ENCODE results near the gene GLIPR1.
"Not testable (repeated sequence)": the region's sequence is repeated elsewhere in the genome, so short reads cannot be mapped to it uniquely, and the experiment has no call there.

GLIPR1 gene

DNA sequence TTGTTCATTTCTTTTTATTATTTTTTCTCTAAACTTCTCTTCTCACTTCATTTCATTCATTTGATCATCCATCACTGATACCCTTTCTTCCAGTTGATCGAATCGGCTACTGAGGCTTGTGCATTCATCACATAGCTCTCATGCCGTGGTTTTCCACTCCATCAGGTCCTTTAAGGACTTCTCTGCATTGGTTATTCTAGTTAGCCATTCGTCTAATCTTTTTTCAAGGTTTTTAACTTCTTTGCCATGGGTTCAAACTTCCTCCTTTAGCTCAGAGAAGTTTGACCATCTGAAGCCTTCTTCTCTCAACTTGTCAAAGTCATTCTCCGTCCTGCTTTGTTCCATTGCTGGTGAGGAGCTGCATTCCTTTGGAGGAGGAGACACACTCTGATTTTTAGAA lies 41.6 kb downstream of the GLIPR1 start:
- DNase-seq = not testable (repeated sequence)

DNA sequence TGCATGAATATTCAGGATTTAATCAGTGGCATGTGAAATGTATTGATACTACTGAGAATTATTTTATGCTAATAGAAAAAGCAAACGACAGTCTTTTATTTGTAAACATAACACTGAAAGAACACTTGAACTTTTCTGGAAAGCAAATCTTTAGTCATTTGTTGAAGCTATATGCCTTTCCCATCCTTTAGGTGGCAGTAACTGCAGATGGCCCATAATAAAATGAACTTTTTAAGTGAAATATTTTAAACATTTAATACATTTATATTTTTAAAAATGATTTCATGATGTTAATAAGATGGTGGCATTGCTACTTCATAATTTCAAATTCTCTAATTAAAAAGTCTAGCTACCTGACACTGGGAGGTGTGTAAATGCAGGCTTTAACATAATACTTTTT lies 44.7 kb downstream of the GLIPR1 start:
- DNase-seq = no peak

DNA sequence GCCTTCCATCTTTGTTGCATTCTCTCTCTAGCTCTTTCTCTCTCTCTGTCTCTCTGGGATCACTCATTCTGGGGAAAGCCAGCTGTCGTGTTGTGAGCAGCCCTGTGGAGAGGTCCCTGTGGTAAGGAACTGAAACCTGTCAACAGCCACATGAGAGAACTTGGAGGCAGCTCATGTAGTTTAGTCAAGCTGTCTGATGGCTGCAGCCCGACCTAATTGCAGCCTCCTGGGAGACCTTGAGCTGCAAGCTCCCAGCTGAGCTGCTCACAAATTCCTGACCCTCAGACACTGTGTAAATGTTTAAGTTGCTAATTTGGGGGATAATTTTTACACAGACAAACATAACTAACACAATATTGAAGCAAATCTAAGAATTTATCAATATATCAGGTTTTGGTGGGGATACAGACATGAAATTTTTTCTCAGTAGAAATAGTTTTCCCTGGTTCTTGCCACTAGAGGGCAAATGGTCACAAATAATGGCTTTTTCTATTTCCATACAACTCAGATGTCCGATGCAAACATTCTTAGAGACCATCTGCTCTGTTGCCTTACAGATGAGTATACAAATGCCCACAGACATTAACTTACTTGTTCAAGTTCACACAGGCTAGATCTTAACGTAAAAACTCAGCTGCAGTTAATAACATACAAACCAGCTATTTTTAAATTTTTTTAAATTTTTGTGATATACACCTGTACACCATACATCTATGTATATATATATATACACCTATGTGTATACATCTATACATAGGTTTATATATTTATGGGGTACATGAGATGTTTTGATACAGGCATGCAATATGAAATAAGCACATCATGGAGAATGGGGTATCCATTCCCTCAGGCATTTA lies 46.3 kb downstream of the GLIPR1 start:
- peak; percentile 20 for DNase-seq

DNA sequence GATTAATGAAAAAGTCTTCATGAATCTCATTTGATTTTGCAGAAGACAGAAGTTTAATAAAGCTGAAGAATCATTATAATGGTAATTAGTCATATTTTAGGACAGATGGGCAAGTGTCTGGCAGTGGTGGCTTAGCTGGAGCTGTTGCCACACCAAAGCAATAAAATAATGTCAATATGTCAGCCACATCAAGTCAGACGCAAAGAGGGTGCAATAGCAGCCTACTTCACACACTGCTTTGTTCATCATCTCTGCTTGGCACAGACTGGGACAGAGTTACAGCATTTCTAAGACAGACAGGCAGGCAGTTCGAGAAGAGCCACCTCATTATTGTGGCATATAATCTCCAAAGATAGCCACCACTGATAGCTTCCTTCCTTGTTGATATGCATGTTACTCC lies 47.7 kb downstream of the GLIPR1 start:
- no peak for DNase-seq

DNA sequence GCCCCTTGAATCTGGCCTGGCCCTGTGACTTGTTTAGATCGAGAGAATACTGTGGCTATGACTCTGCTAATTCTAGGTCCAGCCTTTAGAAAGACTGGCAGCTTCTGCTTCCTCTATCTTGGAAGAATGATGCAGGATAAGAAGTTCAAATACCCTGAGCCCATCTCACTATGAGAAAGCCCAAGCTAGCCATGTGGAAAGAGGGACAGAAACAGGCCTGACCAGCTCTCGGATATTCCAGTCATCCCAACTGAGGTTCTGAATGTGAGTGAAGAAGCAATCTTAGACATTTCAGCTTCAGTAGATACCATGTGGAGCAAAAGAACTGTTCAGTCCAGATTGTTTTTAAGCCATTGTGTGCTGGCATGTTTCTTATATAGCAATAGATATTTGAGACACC lies 48.1 kb downstream of the GLIPR1 start:
- DNase-seq = no peak

DNA sequence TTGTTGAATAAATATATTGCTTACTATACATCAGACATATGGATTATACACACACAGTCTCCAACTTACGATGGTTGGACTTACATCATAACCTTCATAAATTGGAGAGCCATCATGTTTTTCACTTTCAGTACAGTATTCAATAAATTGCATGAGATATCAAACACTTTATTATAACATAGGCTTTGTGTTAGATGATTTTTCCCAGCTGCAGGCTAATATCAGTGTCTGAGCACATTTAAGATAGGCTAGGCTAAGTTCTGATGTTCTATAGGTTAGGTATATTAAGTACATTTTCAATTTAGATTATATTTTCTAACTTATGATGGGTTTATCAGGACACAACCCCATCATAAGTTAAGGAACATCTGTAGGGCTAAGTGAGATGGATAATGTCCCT lies 48.8 kb downstream of the GLIPR1 start:
- DNase-seq = no peak

DNA sequence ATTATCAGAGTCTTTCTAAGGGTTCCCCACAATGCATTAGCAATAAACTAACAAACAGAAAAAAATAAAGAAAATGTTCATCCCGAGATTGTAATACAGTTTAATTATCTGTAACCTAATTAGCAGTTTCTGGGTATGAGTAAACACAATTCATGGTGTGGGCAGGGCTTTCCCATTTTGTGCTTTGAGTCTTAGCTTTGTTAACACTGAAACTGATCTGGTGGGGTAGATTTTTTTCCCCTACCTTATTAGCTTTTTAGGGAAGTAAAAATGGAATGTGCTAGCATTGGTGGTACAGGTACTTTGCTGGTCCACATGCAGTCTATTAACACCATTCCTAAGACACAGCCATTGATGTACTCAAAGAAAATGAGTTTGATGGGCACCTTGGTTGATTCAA lies 49.3 kb downstream of the GLIPR1 start:
- DNase-seq = no peak

DNA sequence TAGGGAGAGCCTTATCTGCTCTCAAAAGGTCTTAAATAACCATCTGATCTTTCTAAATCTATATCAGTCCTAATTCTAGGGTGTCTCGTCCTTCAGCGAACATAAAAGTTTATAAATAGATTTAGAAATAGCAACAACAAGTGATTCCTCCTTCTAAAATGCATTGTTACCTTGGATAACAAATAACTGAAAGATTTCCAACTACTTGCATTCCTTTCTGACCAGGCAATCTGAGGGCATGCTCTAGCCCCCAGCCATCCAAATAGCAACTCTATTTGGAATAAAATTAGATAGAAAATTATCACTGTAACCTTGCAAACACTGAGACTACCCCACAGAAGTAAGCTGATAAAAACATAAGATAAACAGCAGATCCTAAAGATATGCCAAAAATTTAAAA lies 52.7 kb downstream of the GLIPR1 start:
- DNase-seq = no peak

DNA sequence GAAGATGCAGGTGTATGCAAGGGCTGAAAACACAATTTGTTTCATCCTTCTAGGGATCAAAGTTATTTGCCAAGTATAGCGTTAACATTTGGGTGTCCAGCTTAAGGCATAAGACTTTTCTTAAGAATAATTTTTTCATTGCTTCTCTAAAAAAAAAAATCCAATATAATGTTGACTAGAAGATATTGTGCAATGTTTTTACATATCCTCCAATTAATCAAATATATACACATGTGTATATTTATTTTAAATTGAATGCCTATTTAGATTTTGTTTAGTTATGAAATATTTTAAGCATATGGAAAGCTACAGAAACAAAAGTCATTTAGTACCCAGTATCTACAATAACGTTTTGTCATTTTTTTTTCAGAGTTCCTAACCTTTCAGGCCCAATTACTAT lies 59.3 kb downstream of the GLIPR1 start:
- DNase-seq = no peak

DNA sequence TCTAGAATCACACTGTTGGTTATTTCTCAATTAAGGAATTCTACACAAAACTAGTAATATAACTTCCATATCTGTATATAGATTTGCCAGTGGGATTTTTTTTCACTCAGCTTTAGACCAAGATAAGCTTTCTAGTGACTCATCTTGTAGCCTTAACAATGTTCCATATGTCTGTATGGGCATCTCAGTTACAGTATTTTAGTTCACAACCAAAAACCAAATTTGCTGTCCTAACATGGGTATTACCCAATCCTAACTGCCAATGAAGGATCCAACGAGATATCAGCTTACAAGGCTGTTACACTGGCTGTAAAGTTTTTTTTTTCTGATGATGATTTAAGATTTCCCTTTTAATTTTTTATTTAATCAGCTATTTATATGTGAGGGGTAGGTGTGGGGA lies 62.4 kb downstream of the GLIPR1 start:
- DNase-seq = no peak

DNA sequence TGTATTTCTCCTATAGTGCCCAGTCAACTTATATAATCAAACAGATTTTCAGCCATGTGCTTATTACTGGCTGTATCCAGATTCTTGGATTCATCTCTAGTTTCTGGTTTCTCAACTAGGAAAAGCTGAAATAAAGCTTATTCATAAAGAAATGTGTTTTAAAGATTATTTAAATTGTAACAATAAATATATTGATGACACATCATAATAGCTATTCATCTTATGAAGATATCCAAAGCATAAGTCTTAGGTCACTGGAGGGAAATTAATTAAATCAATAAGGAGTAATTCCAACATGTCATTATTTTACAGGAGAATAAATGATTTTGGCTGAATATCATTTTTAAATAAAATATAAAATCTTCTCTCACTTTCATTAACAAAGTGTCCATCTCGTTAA lies 63.0 kb downstream of the GLIPR1 start:
- no peak for DNase-seq

DNA sequence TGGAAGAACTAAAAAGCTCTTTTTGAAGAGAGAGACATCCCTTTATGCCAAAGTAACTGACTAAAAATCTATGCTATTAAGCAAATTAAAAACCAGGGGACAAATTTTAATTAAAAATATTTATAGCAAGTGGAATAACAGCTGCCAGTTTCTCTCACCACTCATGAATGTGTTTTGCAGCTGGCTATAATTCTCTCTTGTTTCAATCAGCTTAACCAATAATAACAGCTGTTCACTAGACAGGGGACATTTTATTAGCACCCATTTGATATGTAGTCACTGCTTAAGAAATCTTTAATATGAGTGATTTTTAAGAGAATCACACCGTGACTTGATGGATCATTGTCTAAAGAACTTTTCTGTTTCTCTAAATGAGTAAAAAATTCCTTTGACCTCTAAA lies 65.1 kb downstream of the GLIPR1 start:
- DNase-seq = no peak

DNA sequence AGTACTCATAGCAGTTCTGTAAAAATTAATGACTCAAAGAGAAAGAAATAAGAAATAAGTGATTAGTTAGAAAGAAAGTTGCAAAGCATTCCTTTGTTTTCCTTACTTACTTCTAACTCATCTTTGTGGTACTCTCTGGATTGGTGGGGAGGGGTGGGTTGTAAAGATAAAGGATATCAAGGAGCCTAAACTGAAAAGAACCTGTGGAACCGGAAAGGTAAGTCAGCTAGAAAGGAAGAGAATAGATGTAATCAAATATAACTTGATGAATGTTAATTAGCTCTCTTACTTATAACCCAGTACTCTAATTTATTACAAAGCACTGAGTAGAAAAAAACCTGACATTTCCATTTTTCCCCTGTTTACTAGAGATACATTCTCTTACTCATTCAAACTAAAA lies 68.3 kb downstream of the GLIPR1 start:
- no peak for DNase-seq

DNA sequence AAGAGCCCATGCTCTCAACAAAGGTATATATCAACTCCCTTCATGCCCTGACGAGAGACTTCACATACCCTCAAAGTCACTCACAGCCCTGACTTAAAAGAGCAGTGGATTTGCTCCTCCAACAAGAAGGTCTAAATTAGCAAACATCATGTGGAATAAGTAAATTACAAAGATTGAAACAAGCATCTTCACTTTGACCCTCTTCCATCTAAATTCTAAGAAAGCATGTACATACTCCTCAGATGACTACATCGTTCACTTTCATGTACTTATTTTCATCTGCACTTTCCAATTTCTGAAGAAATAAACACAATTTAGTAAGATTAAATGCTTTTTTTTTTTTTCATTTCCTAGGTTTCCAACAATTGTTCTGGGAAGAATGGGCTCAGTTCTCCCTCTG lies 69.4 kb downstream of the GLIPR1 start:
- no peak for DNase-seq

DNA sequence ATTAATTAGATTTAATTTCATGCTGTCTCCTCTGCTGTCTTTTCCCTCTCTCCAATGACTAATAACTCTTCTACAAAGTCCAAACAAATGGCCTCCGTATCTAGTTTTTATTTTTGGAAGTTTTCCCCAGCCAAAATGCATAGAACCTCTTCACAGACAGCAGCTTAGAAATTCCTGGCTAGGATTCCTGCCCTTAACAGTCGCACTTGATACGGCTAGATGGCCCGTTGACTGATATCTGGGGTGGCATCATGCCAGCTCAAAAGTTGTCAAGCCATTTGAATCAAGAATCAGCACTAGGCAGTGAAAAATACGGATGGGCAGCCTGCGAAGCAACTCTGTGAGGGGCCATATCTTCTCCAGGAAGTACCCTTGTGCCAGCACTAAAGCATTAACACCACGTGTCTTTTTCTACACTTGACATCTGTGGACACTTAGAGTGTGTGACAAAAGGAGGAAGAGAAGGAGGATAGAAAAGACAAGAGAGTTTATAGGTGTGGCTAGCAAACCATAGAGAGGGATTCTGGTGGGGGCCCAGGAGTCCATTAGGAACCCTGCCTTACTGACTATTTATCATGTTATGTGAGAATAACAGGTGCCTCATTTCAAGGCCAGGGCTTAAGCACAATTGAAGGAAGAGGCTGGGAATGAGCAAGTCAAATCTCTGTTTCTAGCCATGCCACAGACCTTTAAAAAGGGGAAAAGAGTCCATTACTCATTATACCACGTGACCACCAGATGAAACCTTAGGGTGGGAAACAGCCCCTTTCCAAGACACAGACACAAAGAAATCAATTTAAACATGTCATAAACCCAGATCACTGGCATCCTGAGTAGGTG lies 70.1 kb downstream of the GLIPR1 start:
- DNase-seq = no peak

DNA sequence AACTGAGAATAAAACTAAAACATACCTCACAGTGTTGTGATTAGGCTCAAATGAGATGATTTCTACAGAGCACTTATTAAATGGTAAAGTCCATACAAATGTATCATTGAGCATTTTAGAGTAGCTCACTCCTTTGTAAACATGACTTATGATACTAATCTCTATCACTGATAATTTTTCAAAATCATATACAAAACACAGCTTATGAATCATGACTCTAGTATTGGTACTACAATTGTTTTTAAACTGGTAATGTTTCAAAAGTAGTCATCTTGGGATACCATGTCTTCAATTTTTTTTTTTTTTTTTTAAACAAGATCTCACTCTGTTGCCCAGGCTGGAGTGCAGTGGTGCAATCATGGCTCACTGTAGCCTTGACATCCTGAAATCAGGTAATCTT lies 70.9 kb downstream of the GLIPR1 start:
- DNase-seq = no peak

DNA sequence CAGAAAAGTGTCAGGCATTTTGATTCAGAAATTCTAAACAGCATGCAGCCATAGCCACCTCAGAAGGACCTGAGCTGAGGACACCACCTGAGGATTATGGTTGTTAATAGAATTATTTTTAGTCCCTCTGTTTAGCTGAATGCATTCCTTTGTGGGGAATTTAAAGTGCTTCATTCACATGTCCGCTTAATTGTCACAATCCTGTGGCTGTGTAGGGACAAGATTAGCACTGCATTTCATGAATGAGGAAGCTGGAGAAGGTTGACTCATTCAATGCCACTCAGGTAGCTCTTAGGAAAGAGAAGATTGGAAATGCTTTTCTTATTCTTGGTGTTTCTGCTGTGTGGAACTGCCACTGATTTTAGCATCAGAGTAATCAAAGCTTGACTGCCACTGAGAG lies 72.8 kb downstream of the GLIPR1 start:
- no peak for DNase-seq

All from KG1 (cell line).